ENCODE data around the gene GFOD1.

GFOD1 gene

GRCh38 chr6:13472976-13473767 lies 14.2 kb downstream of the GFOD1 start:
- TF ChIP-seq TAF1 (IDR thresholded peaks at IDR 0.05; ENCODE audit: low read depth) = no peak
- no peak for TF ChIP-seq NFIC (IDR thresholded peaks at IDR 0.05)
- TF ChIP-seq, protein P1, sequence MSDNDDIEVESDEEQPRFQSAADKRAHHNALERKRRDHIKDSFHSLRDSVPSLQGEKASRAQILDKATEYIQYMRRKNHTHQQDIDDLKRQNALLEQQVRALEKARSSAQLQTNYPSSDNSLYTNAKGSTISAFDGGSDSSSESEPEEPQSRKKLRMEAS (IDR thresholded peaks at IDR 0.05) = no peak
- no peak for TF ChIP-seq CREB1 (IDR thresholded peaks at IDR 0.05; ENCODE audit: low read depth)
- TF ChIP-seq RAD21 (IDR thresholded peaks at IDR 0.05; ENCODE audit: low read depth) = no peak
- no peak for TF ChIP-seq EP300 (IDR thresholded peaks at IDR 0.05; ENCODE audit: borderline replicate concordance)
- TF ChIP-seq FOXM1 (IDR thresholded peaks at IDR 0.05; ENCODE audit: borderline replicate concordance, low read depth) = no peak
- no peak for TF ChIP-seq YY1 (IDR thresholded peaks at IDR 0.05; ENCODE audit: low read depth)
- TF ChIP-seq REST (IDR thresholded peaks at IDR 0.05; ENCODE audit: low read depth) = no peak
- no peak for TF ChIP-seq EGR1 (IDR thresholded peaks at IDR 0.05)
- TF ChIP-seq CEBPB (IDR thresholded peaks at IDR 0.05) = no peak
- TF ChIP-seq ZBTB7A (IDR thresholded peaks at IDR 0.05; ENCODE audit: low read depth) = no peak
- TF ChIP-seq, protein P2, sequence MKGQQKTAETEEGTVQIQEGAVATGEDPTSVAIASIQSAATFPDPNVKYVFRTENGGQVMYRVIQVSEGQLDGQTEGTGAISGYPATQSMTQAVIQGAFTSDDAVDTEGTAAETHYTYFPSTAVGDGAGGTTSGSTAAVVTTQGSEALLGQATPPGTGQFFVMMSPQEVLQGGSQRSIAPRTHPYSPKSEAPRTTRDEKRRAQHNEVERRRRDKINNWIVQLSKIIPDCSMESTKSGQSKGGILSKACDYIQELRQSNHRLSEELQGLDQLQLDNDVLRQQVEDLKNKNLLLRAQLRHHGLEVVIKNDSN (IDR thresholded peaks at IDR 0.05) = no peak
- no peak for TF ChIP-seq TEAD4 (IDR thresholded peaks at IDR 0.05)
- TF ChIP-seq TCF12 (IDR thresholded peaks at IDR 0.05; ENCODE audit: low read depth) = no peak

DNA sequence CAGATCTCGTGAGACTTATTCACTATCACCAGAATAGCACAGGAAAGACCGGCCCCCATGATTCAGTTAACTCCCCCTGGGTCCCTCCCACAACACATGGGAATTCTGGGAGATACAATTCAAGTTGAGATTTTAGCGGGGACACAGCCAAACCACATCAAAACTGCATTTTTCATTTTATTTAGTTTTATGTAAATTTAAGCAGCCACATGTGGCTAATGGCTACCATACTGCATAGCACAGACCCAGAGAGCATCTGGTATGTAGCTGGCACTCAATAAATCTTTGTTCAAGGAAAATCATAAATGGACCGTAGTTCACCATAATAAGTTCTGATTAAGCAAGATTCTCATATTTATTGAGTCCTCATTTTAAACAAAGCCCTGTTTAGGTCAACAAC lies 15.3 kb downstream of the GFOD1 start:
- TF ChIP-seq, protein P2 (IDR thresholded peaks at IDR 0.05) = no peak
- TF ChIP-seq TEAD4 (IDR thresholded peaks at IDR 0.05) = no peak
- TF ChIP-seq ZBTB7A (IDR thresholded peaks at IDR 0.05; ENCODE audit: low read depth) = no peak
- no peak for TF ChIP-seq REST (IDR thresholded peaks at IDR 0.05; ENCODE audit: low read depth)
- TF ChIP-seq EGR1 (IDR thresholded peaks at IDR 0.05) = no peak
- no peak for TF ChIP-seq RAD21 (IDR thresholded peaks at IDR 0.05; ENCODE audit: low read depth)
- TF ChIP-seq, protein P1 (IDR thresholded peaks at IDR 0.05) = no peak
- no peak for TF ChIP-seq YY1 (IDR thresholded peaks at IDR 0.05; ENCODE audit: low read depth)
- no peak for TF ChIP-seq CREB1 (IDR thresholded peaks at IDR 0.05; ENCODE audit: low read depth)

DNA sequence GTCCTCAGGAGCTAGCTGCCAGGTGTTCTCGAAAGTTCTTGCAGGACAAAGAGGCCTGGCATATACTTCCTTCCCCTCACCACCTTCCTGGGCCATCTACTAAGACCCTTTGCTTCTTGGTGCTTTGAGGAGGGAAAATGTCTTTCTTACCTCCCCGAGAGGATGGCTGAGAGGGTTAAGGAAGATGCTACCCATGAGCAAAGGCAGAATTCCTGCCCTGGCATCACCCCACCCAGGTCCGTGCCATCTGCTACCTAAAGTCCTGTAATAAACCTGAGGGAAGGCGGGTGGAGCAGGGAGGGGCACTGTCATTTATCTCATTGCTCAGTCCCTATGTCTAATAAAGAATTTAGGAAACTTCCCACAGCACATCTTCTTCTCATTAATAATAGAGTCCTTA lies 16.2 kb downstream of the GFOD1 start:
- TF ChIP-seq, protein P1 (IDR thresholded peaks at IDR 0.05) = no peak
- TF ChIP-seq EGR1 (IDR thresholded peaks at IDR 0.05) = no peak
- TF ChIP-seq FOXM1 (IDR thresholded peaks at IDR 0.05; ENCODE audit: borderline replicate concordance, low read depth) = no peak
- TF ChIP-seq CEBPB (IDR thresholded peaks at IDR 0.05) = no peak
- no peak for TF ChIP-seq ZBTB7A (IDR thresholded peaks at IDR 0.05; ENCODE audit: low read depth)
- no peak for TF ChIP-seq TCF12 (IDR thresholded peaks at IDR 0.05; ENCODE audit: low read depth)
- TF ChIP-seq CREB1 (IDR thresholded peaks at IDR 0.05; ENCODE audit: low read depth) = no peak
- TF ChIP-seq EP300 (IDR thresholded peaks at IDR 0.05; ENCODE audit: borderline replicate concordance) = no peak
- no peak for TF ChIP-seq TAF1 (IDR thresholded peaks at IDR 0.05; ENCODE audit: low read depth)

DNA sequence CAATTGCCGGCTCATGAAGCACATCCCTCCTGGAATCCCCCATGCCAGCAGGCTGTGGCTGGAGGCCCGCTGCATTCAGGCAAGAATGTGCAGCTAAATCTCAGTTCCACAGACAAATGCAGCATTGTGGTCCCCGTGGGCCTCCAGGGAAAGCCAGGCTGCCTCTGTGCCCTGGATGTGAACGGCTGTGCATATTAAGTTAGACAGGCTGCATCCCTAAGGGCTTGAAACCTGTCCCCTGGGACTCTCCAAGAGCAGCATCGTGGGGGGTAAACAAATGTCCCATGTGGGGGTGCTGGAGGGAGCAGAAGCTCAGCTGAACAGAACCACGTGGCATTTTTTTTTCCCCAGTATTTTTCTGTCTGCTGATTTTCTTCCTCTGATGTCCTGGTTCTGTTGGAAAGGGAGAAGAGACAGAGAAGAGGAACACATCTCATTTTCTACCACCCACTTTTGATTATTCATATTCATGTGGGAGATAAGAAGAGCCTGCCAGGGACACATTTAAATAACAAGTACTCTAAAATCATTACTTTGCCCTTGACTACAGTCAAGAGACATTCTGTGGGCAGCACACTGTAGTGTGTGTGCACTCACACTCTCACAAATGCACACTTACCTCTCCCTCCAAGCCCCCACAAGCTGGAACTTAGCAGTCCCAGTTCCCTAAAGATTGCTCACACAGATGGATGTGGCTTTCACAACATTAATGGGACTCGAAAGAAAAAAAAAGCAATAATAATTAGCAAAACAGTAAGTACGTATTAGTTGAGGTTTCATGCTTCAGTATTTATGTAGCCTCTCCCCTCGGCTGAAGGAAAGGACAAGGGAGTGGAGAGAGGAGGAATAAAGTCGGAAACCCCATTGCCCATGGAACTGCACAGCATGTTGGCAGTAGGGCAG lies 16.9 kb downstream of the GFOD1 start:
- TF ChIP-seq ZBTB7A (IDR thresholded peaks at IDR 0.05; ENCODE audit: low read depth) (no peak), FOXM1 (IDR thresholded peaks at IDR 0.05; ENCODE audit: borderline replicate concordance, low read depth) (no peak), YY1 (IDR thresholded peaks at IDR 0.05; ENCODE audit: low read depth) (no peak), TAF1 (IDR thresholded peaks at IDR 0.05; ENCODE audit: low read depth) (no peak), NFIC (IDR thresholded peaks at IDR 0.05) (no peak), EGR1 (IDR thresholded peaks at IDR 0.05) (no peak), TEAD4 (IDR thresholded peaks at IDR 0.05) (no peak), TCF12 (IDR thresholded peaks at IDR 0.05; ENCODE audit: low read depth) (no peak), REST (IDR thresholded peaks at IDR 0.05; ENCODE audit: low read depth) (no peak), RAD21 (IDR thresholded peaks at IDR 0.05; ENCODE audit: low read depth) (no peak), EP300 (IDR thresholded peaks at IDR 0.05; ENCODE audit: borderline replicate concordance) (no peak), CREB1 (IDR thresholded peaks at IDR 0.05; ENCODE audit: low read depth) (no peak), CEBPB (IDR thresholded peaks at IDR 0.05) (no peak)
- TF ChIP-seq, protein P1 (IDR thresholded peaks at IDR 0.05) = no peak
- TF ChIP-seq, protein P2 (IDR thresholded peaks at IDR 0.05) = no peak
